GM04503 (cell line): ENCODE measurements around the gene ADAMTS8.

Source experiments
- DNase-seq: peaks from one replicate; pipeline ENCODE4 v3.0.0-alpha.2; 2012; ENCODE audit warnings: low read depth

ADAMTS8 gene

GRCh38 chr11:130462931-130463330 is 34.5 kb upstream of the ADAMTS8 start:
- DNase-seq: no peak

DNA sequence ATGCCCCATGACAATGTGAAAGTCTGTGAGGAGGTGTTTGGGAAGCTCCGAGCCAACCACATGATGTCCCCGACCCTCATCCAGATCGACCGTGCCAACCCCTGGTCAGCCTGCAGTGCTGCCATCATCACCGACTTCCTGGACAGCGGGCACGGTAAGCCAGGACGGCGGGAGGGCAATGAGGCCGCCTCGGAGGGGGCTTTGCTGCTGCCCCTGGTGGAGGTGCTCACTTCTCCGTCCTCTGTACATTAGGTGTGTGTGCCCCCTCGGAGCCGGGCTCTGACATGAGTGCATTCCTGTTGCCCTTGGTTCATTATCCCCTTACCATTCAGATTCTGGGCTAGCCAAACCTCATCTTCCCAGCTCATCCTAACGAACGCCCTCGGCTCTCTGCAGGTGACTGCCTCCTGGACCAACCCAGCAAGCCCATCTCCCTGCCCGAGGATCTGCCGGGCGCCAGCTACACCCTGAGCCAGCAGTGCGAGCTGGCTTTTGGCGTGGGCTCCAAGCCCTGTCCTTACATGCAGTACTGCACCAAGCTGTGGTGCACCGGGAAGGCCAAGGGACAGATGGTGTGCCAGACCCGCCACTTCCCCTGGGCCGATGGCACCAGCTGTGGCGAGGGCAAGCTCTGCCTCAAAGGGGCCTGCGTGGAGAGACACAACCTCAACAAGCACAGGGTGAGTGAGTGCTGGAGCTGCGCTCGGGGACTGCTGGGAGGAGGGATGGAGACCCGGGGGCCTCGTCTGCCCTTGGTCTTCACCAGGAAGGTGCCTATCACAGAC is 33.9 kb upstream of the ADAMTS8 start:
- DNase-seq: no peak

DNA sequence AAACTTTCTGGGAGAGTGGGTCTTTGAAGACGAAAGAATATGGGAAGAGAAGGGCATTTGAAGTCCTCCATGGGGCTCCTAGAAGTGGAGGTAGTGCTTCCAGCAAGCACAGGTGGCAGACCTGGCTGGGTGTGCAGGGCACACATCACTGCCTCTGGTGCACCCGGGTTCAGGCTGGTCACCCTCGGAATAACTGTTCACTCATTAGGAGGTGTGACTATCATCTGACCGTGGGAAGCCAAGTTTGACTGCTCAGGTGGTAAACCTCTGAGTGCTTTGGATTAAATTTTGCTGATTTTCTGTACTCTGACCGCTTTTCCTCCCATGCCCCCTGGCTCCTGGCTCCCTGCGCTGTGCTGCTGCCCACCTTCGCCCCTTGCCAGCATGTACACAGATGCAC is 31.1 kb upstream of the ADAMTS8 start:
- no peak for DNase-seq

DNA sequence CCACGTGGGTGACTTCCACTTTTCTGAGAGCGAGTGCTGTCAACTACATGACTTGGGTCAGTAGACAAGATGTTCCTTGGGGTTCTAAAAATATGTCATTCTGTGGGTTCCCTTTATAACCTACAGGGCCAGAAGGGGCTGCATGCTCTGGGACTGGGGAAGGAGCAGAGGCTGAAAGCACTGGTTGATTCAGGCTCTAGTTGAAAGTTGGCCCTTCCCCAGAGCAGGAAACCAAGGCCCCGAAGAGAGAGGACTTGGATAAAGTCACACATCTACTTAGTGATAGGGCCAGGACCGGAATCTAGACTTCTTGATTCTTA is 30.0 kb upstream of the ADAMTS8 start:
- DNase-seq: no peak

GRCh38 chr11:130457623-130458409 is 29.4 kb upstream of the ADAMTS8 start:
- no peak for DNase-seq

DNA sequence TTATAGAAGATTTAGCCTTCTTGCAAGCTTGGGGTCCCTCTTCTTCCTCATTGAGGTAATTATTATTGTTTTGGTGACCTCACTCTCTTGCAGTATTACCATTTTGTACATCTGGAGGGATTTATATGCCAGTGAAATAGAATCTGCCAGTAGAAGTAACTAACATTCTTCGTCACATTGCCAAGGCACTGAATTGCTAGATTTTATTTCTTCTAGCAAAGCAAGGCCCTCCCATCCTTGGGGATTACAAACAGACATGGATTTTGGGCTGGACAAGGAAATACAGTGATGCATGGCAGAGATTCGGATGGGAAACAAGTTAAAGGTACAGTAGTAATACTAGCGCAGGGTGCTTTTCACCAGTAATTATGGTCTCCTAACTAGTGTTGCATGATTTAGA is 27.9 kb upstream of the ADAMTS8 start:
- DNase-seq: no peak

- no peak for DNase-seq
Measured at GRCh38 chr11:130455483-130456127, 27.2 kb upstream of the ADAMTS8 start.

- DNase-seq: no peak
Measured at GRCh38 chr11:130454491-130455252, 26.3 kb upstream of the ADAMTS8 start.

DNA sequence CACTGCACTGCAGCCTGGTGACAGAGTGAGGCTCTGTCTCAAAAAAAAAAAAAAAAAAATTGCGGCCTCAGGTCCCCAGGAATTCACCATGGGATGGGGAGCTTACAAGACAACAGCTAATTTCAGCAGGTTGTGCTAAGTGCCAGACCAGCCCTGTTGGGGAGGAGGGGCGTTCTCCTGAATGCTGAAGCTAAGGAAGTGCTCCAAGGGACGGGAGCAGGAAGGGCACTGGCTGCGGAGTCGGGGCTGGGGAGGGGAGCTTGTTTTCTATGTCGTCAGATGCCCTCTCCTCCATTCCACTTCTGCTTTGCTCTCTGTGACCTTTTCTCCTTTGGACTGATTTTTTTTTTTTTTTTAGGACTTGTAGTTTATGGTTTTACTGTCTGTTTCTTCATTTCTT is 24.5 kb upstream of the ADAMTS8 start:
- DNase-seq: no peak

DNA sequence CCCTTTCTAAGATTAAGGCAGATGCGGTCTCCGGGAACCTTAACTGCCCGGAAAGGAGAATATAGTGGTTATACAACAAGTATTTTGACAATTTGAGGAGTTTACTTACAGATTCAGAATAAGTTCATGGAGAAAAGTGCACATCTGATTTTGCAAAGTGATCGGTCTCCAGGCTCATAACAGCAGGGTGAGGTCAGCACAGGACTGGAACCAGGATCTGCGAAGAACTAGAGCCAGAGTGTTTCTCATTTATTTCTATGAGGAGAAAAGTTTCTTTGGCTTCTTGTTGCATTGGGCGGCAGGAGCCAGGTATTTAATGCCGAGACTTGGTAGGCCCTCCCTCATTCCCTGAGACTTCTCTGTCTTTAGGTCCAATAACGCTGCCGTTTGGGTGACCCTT is 23.8 kb upstream of the ADAMTS8 start:
- DNase-seq: no peak

DNA sequence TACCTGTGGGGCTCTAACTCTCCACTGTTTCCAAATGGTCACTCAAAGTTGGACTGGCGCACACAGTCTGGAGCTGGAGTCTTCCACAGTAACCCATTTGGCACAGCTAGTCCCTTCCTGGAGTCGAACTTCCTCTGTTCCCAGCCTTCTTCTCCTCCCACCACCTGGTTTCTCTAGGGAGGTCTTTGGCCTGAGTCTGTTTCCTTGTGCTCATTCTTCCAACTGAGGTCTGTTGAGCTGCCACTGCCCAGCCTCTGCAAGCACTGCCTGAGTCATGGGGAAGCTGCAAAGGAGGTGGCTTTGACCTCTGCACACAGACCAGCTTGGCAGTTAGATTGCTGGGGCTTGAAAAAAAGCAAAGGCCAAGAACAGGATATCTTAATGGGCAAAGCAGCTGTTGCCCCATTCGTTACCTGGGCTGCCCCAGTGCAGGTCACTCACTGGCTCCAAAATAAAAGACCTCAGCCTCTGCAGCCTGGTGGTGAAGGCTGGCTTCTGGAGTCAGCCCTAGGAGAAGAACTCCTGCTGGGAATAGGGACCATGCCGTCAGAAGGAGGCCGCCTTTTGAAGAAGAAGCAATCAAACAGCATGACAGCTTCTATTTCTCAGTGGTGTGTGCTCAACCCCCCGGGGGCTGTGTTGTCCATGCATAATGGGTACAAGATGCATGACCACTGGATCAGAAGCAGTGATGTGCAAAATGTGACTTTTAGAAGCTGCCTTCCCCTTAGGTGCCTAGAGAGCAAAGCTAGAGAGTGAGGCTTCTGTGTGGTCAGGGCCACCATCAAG is 23.0 kb upstream of the ADAMTS8 start:
- no peak for DNase-seq

DNA sequence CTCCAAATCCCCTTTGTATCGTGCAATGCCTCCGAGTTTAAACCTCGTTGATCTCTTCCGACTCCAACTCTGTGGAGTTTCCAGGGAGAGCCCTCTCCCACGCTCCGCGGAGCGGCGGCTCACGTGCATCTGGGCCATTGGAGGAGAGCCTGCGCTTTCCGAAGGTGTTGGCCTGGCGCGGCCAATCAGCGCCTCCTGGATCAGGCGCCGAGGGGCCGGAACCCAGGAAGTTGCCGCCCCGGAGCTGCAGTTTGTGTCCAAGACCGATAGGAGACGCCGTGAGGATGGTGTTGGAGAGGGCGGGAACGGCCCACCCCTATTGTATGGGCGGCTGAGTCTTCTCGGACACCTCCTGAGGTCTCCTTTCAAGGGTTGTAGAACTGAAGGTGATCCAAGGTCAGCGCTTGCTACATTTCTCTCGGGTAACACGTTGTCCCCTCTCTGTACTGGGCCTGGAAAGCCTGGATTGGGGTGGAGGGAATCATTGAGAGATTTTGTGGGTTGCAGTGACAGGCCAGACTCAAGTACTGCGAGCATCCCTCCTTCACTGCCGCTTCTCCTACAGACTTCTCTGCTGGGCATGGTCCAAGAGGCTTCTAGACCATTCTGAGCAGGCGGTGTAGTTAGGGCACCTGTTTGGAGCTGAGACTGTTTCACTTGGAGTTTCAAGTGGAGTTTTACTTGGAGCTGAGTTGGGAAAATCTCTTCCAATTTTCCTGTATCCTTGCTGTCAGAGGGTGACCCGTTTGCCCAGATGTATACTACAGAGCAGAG is 21.8 kb upstream of the ADAMTS8 start:
- DNase-seq: no peak

- DNase-seq: no peak
Measured at GRCh38 chr11:130449310-130449990, 21.0 kb upstream of the ADAMTS8 start.

DNA sequence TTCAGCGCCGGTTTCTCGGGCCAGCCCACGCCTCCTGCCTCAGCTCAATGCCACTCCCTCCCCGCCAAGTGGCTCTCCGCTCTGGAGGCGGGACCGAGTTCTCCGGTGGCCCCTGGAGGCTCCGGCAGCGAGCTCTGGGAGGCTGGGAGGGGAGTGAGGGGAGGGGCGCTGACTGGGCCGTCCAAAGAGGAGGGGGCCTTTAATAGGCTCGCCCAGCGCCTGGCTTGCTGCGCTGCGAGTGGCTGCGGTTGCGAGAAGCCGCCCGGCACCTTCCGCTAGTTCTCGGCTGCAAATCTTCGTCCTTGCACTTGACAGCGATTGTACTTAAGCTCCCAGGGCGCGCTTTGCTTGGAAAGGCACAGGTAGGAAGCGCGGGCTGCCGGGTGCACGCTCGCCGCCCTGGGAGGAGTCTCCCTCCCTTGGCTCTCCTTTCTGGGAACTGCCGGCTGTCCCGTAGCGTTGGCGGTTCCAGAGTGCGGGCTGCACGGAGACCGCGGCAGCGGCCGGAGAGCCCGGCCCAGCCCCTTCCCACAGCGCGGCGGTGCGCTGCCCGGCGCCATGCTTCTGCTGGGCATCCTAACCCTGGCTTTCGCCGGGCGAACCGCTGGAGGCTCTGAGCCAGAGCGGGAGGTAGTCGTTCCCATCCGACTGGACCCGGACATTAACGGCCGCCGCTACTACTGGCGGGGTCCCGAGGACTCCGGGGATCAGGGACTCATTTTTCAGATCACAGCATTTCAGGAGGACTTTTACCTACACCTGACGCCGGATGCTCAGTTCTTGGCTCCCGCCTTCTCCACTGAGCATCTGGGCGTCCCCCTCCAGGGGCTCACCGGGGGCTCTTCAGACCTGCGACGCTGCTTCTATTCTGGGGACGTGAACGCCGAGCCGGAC is 20.3 kb upstream of the ADAMTS8 start, which contains the start of gene ADAMTS15:
Gene ADAMTS15, plus strand, starts transcription at position 230 of the 894 bp plus-strand sequence. Its CDS starts 329 bp downstream, at position 559.
- DNase-seq: no peak

DNA sequence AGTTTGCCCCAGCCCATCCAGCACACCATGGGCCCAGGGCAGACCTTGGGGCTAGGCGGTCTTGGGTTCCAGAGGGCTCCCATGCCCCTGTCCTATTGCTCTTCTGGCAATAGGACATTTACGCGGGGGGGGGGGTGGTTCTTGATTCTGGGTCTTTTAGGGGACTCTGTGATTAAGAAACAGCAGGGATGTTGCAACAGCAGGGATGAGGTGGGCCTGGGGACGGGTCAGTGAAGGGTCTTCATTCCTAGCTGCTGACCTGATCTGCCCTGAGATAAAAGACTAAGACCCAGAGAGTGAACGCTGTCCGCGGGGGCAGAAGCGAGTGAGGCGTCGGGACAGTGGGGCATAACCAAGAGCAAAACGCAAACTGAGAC is 19.6 kb upstream of the ADAMTS8 start:
- no peak for DNase-seq

GRCh38 chr11:130445788-130446187 is 17.4 kb upstream of the ADAMTS8 start:
- no peak for DNase-seq

GRCh38 chr11:130442737-130443136 is 14.3 kb upstream of the ADAMTS8 start:
- DNase-seq: no peak

- DNase-seq: no peak
Measured at GRCh38 chr11:130441719-130442118, 13.3 kb upstream of the ADAMTS8 start.

- DNase-seq: no peak
Measured at GRCh38 chr11:130439876-130440275, 11.5 kb upstream of the ADAMTS8 start.
